BJ (cell line): Measurements from ENCODE around the gene CAPN15. TPM values are rescaled to one million over a fixed set of nuclear protein-coding genes. Genes with fewer than 3 reads are reported as not detected.
"Not testable (repeated sequence)": the region's sequence is repeated elsewhere in the genome, so short reads cannot be mapped to it uniquely, and the experiment has no call there.

Experiments used
- CTCF ChIA-PET: fragments of 350-600 bp; formaldehyde crosslinking; extraction: SDS; loops from one replicate; lab custom pipeline; 2021; ENCODE audit warnings: antibody characterized with exemption, inconsistent platforms; lab: Yijun Ruan, JAX
- POLR2A ChIA-PET: fragments of 300-600 bp; sonication (Branson Sonifier 250); formaldehyde crosslinking; extraction: SDS; loops from one replicate; lab custom pipeline; 2021; ENCODE audit warnings: antibody characterized with exemption; lab: Charles Lee
- DNase-seq: peaks from one replicate; pipeline ENCODE4 v3.0.0-alpha.2; 2011; ENCODE audit warnings: low read depth
- H3K27me3 ChIP-seq: 2 replicates; pipeline ENCODE4 v1.6.0; 2011; ENCODE audit warnings: low read length; ENCODE audit not compliant: control insufficient read depth, insufficient read depth
- H3K36me3 ChIP-seq: 2 replicates; pipeline ENCODE4 v1.5.1; 2011; ENCODE audit warnings: low read length; ENCODE audit not compliant: control insufficient read depth, insufficient read depth
- H3K4me3 ChIP-seq: 2 replicates; pipeline ENCODE4 v1.5.1; 2011; ENCODE audit warnings: low read depth, mild to moderate bottlenecking, control low read depth, low read length
- polyA minus RNA-seq: library from RNA; depleted of rRNA, polyadenylated mRNA; stranded (reverse); fragments of >200 nt; gene quantifications from 2 replicates; pipeline ENCODE4 v1.2.3, GENCODE V29; 2011; rRNA and poly(A)+ RNA removed
- polyA plus RNA-seq: library from polyadenylated mRNA; depleted of rRNA; stranded (reverse); fragments of >200 nt; gene quantifications from 2 replicates; pipeline ENCODE4 v1.2.3, GENCODE V29; 2011; rRNA removed
- TF ChIP-seq, protein P1 (sequence below): IDR thresholded peaks from 2 replicates; pipeline ENCODE4 v1.5.1; 2011; ENCODE audit warnings: low read depth, mild to moderate bottlenecking, control low read depth, inconsistent platforms, low read length, moderate library complexity; ENCODE audit not compliant: insufficient read depth

Gene CAPN15
- polyA plus RNA-seq = 8.4 and 12.9 TPM in 2 replicates
- polyA minus RNA-seq = 6.6 and 11.6 TPM in 2 replicates

DNA sequence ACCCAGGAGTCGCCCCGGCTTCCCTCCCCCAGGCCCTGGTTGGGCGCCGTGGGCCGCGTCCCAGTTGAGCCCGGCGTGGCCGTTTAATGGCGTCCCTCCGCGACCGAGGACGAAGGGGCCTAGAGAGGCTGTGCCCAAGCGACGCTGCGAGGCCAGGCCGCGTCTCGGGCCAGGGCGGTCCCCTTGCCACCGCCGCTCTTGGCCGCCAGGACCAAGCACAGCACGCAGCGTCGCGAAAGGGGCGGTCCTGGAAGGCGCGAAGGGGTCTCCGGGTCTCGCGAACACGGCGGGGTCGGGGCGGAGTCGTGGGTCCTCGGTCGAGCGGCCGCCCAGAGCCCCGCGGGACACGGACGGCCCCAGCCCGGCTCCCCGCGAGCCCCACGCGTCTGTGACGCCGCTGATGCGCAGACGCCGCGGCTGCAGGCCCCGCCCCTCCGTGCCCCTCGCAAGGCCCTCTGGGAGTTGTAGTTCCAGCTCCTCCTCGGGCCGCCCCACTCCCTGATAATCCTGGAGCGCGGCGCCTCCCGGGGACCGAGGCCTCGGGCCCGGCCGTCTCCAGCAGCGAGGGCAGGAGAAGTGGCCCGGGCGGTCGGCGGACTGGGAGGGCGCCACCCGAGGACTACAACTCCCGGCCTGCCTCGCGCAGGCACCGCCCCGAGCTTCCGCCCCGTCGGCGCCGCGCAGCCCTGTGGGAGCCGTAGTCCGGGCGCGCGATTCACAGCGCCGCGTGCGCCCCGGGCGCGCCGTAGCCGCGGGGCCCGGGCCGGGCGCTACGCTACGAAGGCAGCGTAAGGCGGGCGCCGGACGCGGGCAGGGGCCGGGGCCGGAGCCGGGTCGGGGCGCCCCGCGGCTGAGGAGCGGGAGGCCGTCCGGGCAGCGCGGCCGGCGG lies at the start of gene CAPN15:
Gene CAPN15 (plus strand): TSS at position 698 of the 889 bp plus-strand sequence. CDS start 19,127 bp downstream, outside the sequence.
- Histone ChIP-seq H3K36me3 (peaks cover 11% of the 10 kb centered on the region), H3K4me3 (peak within 1 kb of the TSS; percentile 73), H3K27me3 (no peaks in the 10 kb centered on the region)
- POLR2A ChIA-PET = no interaction called here
- CTCF ChIA-PET = interaction anchor here (0.6 kb wide), 1 partner anchor 74 kb away, joined by 3 read pairs; no protein-coding TSS in a partner anchor
- TF ChIP-seq, protein P1, sequence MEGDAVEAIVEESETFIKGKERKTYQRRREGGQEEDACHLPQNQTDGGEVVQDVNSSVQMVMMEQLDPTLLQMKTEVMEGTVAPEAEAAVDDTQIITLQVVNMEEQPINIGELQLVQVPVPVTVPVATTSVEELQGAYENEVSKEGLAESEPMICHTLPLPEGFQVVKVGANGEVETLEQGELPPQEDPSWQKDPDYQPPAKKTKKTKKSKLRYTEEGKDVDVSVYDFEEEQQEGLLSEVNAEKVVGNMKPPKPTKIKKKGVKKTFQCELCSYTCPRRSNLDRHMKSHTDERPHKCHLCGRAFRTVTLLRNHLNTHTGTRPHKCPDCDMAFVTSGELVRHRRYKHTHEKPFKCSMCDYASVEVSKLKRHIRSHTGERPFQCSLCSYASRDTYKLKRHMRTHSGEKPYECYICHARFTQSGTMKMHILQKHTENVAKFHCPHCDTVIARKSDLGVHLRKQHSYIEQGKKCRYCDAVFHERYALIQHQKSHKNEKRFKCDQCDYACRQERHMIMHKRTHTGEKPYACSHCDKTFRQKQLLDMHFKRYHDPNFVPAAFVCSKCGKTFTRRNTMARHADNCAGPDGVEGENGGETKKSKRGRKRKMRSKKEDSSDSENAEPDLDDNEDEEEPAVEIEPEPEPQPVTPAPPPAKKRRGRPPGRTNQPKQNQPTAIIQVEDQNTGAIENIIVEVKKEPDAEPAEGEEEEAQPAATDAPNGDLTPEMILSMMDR = no peak
- no peak for DNase-seq

DNA sequence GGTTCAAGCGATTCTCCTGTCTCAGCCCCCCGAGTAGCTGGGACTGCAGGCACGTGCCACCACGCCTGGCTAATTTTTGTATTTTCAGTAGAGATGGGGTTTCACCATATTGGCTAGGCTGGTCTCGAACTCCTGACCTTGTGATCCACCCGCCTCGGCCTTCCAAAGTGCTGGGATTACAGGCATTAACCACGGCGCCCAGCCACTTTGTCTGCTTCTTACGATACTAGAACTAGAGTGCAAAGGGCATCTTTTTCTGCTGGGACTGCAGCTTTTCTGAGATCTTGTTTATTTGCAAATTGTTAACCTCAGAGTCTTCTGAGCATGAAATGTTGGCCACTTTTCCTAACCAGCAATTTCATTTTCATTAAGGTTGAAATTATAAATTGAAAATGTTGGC lies 49.2 kb upstream of the CAPN15 start:
- CTCF ChIA-PET = interaction anchor here (1.4 kb wide), 1 partner anchor 9 kb away, joined by 8 read pairs; no protein-coding TSS in a partner anchor
- peaks cover 14% of the 10 kb centered on the region for H3K36me3 ChIP-seq
- H3K27me3 ChIP-seq, POLR2A ChIA-PET, DNase-seq, H3K4me3 ChIP-seq: not testable (repeated sequence)

DNA sequence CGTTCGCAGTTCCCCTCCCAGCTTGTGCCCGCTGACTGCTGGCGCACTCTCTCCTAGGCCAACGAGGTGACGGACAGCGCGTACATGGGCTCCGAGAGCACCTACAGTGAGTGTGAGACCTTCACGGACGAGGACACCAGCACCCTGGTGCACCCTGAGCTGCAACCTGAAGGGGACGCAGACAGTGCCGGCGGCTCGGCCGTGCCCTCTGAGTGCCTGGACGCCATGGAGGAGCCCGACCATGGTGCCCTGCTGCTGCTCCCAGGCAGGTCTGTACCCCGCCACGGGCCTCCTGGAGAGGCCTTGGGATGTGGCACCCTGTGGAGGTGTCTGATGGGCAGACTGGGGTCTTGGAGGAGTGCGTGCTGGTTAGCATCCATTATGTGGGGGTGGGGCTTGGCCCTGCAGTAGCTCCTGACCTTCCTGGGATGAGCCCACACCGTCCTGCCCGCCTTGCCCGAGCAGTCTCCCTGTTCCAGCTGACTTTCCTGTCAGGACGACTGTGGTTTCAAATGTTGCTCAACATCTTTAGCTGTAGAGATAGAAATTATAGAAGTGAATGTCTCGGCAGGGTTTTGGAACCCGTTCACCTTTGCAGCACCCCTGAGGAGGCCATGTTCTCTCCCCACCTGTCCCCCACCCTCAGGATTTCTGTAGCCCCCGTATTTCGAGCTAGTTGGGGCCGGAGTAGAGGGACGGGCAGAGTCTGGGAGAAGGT lies 44.9 kb upstream of the CAPN15 start:
- Histone ChIP-seq H3K27me3 (no peaks in the 10 kb centered on the region), H3K36me3 (peaks cover 16% of the 10 kb centered on the region), H3K4me3 (no peak overlapping the region)
- no peak for DNase-seq
- CTCF ChIA-PET = interaction anchor here (0.7 kb wide), 1 partner anchor 9 kb away, joined by 3 read pairs; no protein-coding TSS in a partner anchor
- POLR2A ChIA-PET = no interaction called here
- TF ChIP-seq, protein P1 = no peak

DNA sequence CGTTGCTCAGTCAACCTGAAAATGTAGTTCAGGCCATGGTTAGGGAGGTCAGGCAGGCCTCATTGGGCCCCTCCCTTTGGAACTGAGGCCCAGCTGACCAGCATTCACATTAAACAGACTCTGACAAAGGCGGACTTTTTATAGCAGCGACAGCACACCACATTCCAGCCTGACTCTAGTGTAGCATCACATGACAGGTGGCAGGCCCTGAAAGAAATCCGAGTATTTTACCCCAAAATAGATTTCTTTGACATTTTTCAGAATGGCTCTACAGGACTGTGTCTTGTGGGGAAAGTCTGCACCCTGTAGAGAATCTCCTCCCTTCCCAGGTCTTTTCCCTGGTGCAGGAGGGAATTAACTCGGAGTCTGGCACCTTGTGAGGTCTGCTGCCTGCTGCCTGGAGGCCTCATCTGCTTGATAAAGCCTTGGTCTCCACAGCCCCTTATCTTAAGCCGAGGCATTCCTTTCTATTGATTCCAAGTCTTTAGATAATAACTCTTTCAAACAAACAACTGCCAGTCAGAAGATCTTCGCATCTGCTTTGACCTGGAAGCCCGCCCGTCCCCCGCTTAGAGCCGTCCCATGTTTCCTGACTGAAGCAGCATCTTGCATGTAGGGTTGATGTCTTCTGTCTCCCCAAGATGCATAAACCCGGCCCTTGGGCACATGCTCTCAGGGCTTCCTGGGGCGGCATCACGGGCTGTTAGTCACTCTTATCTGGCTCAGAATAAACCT lies 44.0 kb upstream of the CAPN15 start:
- H3K4me3 ChIP-seq = no peak overlapping the region
- H3K36me3 ChIP-seq = peaks cover 16% of the 10 kb centered on the region
- ChIA-PET CTCF (no interaction called here), POLR2A (no interaction called here)
- TF ChIP-seq, protein P1 = no peak
- no peak for DNase-seq
- H3K27me3 ChIP-seq = no peaks in the 10 kb centered on the region

DNA sequence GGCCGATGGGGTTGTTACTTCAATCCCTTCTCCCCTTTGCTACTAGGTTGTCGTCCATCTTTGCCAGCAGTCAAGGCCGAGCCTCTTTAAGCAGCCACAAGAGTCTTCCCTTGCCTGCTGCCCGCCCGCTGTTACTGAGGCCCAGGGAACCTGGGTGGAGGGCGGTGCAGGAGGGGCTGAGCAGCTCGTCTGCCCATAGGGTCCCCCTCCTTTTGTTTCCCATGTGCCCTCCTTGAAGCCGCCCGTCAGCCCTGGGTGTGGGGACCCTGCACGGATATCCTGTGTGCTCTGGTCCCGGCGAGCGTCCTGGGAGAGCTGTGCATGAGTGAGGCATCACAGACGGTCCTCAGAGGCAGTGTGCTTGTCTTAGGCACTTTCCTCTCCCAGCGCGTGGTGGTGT lies 37.9 kb upstream of the CAPN15 start:
- DNase-seq = no peak
- TF ChIP-seq, protein P1 = no peak
- Histone ChIP-seq H3K36me3 (peaks cover 18% of the 10 kb centered on the region), H3K4me3 (no peak overlapping the region), H3K27me3 (no peaks in the 10 kb centered on the region)
- ChIA-PET POLR2A (no interaction called here), CTCF (no interaction called here)
